Peyer's patch (tissue), 4 donors: ENCODE results near the gene SKA3.
"Not testable (repeated sequence)": the region's sequence is repeated elsewhere in the genome, so short reads cannot be mapped to it uniquely, and the experiment has no call there.

Experiments used
- CTCF ChIP-seq, 6 experiments: fragments of 450-650 bp in 4 of 6; fragments of 200-600 bp in 2 of 6; sonication (generic) in 1 of 6; IDR thresholded peaks; one replicate each; pipeline ENCODE4 v1.5.1; 2017 to 2019; ENCODE audit warnings: antibody characterized with exemption in 6 of 6, mild to moderate bottlenecking in 3 of 6, moderate library complexity in 1 of 6
- POLR2A ChIP-seq, 2 donors: fragments of 450-650 bp; IDR thresholded peaks; one replicate each; pipeline ENCODE4 v1.5.1; 2017; ENCODE audit warnings: antibody characterized with exemption in 2 of 2, mild to moderate bottlenecking in 2 of 2, moderate library complexity in 2 of 2

GRCh38 chr13:21197606-21198225 is 21.4 kb upstream of the SKA3 start:
- TF ChIP-seq POLR2A, CTCF (IDR thresholded peaks at IDR 0.05): not testable (repeated sequence)
